ENCODE results near the gene TRIM38. TPM values are rescaled to one million over a fixed set of nuclear protein-coding genes. Genes with fewer than 3 reads are reported as not detected.

The TRIM38 gene
- total and polyA plus RNA-seq, 2 of the 13 experiments (the other 11 are each of a cell fraction or from before 2014, with no cell fraction given), result 2.5 to 3.1 TPM

DNA sequence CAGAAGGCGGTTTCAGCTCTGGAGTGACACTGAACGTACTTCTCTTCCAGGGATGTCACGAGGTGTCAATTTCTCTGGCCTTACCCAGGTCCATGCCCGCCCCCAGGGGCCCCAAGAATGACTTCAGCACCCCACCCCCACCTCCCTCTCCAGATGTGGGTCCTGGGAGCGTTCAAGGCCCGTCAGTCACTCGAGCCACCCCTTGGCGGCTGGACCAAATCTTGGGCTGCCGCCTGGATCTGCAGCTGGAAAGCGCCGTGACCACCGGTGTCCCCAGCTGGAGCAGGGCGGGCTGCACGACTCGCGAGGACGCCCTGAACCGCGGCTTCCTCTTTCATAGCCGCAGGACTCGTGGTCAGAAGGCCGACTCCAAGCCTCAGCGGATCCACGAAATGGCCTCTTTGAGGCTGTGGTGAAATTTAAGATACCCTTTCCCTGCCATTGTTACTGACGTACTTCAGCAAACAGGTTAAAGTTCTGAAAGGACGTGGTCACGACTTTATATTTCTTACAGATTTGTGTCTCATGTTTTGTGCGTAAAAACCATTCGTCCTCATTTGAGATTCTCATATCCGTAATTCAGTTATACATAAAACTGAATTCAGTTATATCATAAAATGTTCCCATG lies 29.3 kb downstream of the TRIM38 start (continued):
- TF ChIP-seq, protein P1, sequence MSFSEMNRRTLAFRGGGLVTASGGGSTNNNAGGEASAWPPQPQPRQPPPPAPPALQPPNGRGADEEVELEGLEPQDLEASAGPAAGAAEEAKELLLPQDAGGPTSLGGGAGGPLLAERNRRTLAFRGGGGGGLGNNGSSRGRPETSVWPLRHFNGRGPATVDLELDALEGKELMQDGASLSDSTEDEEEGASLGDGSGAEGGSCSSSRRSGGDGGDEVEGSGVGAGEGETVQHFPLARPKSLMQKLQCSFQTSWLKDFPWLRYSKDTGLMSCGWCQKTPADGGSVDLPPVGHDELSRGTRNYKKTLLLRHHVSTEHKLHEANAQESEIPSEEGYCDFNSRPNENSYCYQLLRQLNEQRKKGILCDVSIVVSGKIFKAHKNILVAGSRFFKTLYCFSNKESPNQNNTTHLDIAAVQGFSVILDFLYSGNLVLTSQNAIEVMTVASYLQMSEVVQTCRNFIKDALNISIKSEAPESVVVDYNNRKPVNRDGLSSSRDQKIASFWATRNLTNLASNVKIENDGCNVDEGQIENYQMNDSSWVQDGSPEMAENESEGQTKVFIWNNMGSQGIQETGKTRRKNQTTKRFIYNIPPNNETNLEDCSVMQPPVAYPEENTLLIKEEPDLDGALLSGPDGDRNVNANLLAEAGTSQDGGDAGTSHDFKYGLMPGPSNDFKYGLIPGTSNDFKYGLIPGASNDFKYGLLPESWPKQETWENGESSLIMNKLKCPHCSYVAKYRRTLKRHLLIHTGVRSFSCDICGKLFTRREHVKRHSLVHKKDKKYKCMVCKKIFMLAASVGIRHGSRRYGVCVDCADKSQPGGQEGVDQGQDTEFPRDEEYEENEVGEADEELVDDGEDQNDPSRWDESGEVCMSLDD (CRISPR knock-in tag; IDR thresholded peaks at IDR 0.05; ENCODE audit: borderline replicate concordance), result no peak
- TF ChIP-seq, protein P2, sequence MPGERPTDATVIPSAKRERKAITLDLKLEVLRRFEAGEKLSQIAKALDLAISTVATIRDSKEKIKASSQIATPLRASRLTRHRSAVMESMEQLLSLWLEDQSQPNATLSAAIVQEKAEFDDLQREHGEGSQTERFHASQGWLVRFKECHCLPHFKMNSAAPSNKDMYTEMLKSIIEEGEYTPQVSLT (CRISPR knock-in tag; IDR thresholded peaks at IDR 0.05; ENCODE audit: borderline replicate concordance, low read depth), result no peak
- TF ChIP-seq ZNF737 (CRISPR knock-in tag; IDR thresholded peaks at IDR 0.05; ENCODE audit: borderline replicate concordance) (no peak), HHEX (CRISPR knock-in tag; IDR thresholded peaks at IDR 0.05) (no peak), ZNF660 (CRISPR knock-in tag; IDR thresholded peaks at IDR 0.05; ENCODE audit: borderline replicate concordance, low read depth) (no peak), KDM5B (CRISPR knock-in tag; IDR thresholded peaks at IDR 0.05; ENCODE audit: borderline replicate concordance) (peak; percentile 65; the same call in 1 of the 2 replicates), TBP (CRISPR knock-in tag; IDR thresholded peaks at IDR 0.05) (no peak), AKAP8 (CRISPR knock-in tag; IDR thresholded peaks at IDR 0.05) (no peak), ZNF766 (CRISPR knock-in tag; IDR thresholded peaks at IDR 0.05; ENCODE audit: borderline replicate concordance) (no peak), ISX (CRISPR knock-in tag; conservative IDR thresholded peaks at IDR 0.05) (0 out of 2 replicates have a peak, but pooled peaks have one; percentile 25), IKZF4 (CRISPR knock-in tag; IDR thresholded peaks at IDR 0.05; ENCODE audit: borderline replicate concordance, low read depth, not compliant biosample characterization) (no peak), ZNF20 (CRISPR knock-in tag; IDR thresholded peaks at IDR 0.05) (peak; percentile 83; the same call in 1 of the 2 replicates)
- TF ChIP-seq, protein P3, sequence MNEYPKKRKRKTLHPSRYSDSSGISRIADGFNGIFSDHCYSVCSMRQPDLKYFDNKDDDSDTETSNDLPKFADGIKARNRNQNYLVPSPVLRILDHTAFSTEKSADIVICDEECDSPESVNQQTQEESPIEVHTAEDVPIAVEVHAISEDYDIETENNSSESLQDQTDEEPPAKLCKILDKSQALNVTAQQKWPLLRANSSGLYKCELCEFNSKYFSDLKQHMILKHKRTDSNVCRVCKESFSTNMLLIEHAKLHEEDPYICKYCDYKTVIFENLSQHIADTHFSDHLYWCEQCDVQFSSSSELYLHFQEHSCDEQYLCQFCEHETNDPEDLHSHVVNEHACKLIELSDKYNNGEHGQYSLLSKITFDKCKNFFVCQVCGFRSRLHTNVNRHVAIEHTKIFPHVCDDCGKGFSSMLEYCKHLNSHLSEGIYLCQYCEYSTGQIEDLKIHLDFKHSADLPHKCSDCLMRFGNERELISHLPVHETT (CRISPR knock-in tag; conservative IDR thresholded peaks at IDR 0.05), result no peak
- TF ChIP-seq, protein P4, sequence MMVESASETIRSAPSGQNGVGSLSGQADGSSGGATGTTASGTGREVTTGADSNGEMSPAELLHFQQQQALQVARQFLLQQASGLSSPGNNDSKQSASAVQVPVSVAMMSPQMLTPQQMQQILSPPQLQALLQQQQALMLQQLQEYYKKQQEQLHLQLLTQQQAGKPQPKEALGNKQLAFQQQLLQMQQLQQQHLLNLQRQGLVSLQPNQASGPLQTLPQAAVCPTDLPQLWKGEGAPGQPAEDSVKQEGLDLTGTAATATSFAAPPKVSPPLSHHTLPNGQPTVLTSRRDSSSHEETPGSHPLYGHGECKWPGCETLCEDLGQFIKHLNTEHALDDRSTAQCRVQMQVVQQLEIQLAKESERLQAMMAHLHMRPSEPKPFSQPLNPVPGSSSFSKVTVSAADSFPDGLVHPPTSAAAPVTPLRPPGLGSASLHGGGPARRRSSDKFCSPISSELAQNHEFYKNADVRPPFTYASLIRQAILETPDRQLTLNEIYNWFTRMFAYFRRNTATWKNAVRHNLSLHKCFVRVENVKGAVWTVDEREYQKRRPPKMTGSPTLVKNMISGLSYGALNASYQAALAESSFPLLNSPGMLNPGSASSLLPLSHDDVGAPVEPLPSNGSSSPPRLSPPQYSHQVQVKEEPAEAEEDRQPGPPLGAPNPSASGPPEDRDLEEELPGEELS (CRISPR knock-in tag; IDR thresholded peaks at IDR 0.05), result no peak
- TF ChIP-seq, protein P5, sequence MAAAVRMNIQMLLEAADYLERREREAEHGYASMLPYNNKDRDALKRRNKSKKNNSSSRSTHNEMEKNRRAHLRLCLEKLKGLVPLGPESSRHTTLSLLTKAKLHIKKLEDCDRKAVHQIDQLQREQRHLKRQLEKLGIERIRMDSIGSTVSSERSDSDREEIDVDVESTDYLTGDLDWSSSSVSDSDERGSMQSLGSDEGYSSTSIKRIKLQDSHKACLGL (CRISPR knock-in tag; IDR thresholded peaks at IDR 0.05), result peak; percentile 67
